UCSD-AML1 (cell line): Measurements from ENCODE around the gene KRT82.

Experiments used
- DNase-seq: peaks from one replicate; lab custom pipeline; 2025; ENCODE audit not compliant: unreplicated experiment; lab: John Stamatoyannopoulos, UW

The KRT82 gene

DNA sequence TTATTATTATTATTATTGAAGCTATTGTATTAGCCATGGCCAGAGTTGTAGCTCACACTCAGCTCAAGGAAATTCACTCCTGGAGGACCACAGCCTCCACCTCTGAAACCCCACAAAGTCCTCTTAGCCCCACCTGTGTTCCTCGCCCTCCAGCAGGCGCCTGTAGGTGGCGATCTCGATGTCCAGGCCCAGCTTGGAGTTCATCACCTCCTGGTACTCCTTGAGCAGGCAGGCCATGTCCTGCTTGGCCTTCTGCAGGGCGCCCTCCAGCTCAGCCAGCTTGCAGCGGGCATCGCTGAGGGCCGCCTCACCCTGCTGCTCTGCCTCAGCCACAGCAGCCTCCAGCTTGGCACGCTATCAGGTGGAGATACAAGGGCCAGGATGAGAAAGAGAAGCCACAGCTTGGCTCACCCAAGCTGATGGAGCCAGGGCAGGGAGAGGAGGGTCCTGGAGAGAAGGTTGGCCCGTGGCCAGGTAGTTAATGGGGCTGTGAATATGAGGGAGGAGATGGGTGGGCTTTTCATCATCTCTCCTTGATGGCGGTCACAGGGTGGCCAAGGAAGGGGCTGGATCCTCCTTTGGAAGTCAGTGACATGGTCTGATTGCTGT is 43.9 kb downstream of the KRT82 start:
- no peak for DNase-seq

DNA sequence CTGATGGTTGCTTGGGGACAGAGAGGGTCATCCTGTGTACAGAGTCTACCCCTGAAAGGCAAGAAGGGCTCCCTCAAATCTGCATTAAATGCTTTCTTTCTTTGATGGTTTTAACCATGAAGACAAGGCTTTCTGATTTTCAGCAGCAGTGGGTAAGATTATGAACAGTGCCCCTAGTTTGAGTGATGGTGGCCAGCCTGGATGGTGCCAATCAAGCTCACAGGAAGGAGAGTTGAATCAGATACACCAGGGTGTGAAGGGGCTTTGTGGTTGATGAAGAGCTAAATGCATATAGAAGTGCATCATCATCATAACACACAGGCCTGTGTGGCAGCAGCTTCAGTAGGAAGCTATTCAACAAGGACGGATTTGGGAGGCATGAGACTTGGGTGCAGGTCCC is 44.6 kb downstream of the KRT82 start:
- no peak for DNase-seq

DNA sequence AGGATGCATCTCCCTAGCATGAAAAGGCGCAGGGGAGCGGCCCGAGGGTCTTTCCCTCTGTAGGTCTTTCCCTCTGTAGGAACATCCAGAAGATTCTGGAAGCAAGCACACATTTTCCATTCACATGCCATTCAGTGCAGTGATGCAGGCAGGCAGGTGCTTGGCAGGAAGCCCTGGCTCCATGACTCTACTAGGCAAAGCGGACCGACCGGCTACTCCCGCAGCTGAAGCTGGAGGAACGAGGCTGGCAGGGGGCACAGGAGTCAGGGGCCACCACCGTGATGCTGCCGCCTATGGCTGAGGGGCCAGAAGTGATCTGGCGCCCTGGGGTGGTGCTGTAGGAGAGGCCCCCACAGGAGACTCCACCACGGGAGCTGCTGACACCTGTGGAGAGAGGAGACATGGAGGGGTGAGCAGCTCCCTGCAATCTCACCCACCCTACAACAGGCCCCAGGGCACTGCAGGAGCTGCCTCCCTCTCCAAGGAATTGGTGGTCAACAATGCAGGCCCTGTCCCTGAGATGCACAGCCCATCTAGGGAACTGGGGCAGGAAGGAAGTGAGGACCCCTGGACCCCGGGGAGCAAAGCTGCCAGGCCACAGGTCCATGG is 45.4 kb downstream of the KRT82 start:
- DNase-seq, result no peak

DNA sequence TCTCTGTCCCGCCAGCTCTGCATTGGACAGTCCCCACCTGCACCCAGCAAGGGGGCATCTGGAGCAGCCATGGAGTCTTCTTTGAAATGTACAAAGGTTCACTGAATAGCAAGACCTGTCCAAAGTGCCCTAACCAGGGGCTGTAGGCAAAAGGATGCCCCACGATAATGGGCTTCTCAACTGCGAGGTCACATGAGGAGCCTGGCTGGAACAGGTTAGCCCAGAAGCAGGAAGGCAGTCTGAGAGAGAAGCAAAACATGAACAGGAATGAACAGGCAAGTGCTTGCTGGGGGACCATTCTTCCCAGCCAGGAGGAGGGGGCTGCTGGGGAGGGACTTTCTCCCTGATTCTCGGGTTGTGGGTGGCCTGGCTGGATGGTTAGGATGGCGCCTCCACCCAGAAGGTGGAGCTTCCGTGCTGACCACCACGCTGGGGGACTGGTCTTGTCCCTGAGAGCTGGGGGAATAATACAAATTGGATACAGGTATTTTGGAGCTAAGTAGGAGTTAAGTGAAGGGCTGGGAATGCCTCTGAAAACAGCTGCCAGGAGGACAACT is 46.0 kb downstream of the KRT82 start:
- no peak for DNase-seq

DNA sequence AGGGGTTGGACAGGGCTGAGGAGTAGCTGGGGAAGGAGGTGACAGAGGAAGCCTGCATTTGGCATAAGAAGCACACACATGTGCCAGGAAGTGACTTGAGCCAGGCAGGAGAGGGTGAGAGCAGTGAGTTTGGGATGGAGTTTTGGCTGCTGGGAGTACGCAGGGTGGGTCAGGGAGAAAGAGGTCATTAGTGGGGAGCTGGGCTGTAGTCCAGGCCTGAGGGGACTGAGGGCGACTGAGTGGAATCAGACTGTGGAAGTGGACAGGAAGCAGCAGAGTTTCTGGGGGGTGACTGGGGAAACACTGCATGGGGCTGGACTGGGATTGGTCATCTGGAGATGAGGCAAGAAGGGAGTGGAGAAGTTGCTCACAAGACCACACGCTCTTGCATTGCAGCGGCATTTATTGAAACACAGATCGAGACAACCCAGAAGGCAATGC is 46.5 kb downstream of the KRT82 start:
- no peak for DNase-seq

DNA sequence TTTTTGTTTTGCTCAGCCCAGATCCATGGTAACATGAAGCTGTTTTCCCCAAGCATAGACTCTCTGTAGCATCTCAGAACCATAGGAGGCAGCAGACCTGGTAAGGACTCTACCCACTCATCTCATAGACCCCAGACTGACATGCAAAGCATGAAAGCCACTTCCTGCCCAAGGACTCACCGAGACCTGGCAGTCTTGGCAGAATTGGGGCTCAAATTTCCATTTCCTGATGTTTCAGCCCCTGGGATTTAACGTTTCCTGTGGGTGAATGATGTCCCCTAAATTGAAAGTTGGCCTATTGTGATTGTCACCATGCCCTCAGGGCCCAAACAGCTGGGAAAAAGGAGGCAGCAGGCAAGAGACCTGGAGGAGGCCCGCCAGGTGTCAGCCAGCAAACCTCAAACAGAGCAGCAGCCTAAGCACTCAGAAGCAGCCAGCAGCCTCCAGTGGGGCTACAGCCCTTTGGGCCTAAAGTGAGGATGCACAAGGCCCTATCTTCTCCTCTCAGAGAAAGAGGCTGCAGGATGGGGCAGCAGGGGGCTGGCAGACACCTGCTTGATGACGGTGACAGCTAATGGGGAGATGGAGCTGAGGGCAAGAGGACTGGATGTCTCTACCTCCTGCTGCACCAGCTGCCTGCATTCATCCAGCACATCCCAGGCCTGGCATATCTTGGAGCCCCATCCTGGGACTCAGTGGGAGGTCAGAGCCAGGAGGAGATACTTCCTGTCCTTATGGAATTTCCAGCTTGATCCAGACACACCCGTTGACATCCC is 47.4 kb downstream of the KRT82 start:
- DNase-seq, result no peak

DNA sequence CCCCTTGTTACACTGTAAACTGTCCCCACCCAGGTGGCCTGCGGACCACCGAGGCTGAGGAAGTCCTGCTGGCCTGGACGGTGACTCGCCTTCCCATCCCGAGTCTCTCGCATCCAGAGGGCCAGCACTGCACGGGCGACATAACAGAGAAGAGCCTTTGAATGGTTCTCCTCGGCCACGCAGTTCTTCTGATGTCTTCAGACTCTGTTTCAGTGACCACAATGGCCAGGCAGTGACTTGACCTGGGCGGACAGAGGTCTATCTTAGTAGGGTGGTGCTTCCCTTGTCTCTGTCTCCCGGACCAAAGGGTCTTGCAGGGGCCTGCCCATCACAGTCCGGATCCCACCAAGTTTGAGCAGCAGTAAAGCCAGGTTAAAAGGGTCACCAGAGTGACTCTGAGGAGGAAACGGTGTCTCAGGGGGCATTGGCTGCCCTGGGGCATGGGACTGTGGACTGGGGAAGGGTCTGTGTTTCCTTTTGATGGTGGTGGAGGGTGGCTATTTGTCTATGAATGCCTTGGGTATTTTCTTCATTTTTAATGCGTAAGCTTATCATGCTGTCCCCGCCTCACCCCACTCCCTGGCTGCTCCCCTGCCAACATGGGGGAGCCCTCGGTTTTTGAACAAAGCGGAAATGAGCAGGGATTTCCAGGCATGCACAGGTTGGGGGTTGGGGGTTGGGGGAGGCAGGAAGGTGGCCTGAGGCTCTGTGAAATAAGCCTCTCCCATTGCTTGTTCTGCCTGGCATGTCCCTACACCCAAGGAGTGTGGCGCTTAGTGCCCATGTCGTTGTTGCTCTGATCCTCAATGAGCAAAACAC is 49.2 kb downstream of the KRT82 start:
- no peak for DNase-seq

DNA sequence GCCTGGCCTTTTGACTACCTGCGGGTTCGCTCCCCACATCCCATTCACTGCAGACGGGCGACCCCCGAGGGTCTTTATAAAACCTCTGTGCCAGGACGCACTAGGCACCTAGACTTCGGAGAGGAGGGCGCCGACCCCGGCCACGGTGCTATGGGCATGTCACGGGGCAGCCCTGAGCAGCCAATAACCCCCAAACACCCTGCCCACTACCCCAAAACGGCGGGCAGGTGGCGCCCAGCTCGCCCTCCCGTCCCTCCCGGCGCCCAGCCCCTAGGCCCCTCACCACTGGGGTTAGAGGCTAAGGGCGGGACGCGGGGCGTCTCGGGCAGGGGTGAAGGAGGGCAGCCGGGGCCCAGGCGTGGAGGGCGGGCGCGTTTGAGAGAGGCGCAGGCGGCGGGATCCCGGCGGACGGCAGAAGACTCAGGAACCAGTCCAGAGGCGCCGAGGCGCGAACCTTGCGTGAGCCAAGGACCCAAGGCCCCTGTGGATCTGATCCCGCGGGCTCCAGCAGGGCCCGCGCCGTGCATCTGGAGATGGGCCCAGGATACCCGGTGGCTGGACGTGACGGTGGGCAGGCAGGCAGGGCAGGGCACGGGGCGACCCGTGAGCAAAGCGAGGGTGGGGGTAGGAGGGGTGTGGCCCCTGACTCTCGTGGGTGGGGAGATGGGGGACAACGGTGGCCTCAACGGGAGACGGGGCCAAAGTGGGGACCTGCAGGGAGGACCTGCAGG is 49.9 kb downstream of the KRT82 start:
- no peak for DNase-seq

DNA sequence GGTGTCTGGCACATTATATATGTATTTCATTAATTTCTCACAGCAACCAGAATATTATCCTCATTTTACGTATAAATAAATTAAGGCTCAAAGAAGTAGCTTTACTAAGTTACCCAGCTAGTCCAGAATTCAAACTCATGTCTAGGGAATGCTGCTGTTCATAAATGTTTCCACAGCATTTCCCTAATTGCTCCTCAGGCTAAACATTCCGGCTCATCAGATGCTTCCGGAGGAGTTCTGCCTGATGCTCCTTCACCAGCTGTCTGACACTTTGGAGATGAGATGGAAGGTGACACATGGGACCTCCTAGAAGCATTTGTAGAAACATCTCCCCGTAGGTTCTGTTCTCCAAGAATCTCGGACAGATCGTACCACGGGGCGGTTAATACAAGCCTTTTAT is 51.0 kb downstream of the KRT82 start:
- DNase-seq, result no peak

DNA sequence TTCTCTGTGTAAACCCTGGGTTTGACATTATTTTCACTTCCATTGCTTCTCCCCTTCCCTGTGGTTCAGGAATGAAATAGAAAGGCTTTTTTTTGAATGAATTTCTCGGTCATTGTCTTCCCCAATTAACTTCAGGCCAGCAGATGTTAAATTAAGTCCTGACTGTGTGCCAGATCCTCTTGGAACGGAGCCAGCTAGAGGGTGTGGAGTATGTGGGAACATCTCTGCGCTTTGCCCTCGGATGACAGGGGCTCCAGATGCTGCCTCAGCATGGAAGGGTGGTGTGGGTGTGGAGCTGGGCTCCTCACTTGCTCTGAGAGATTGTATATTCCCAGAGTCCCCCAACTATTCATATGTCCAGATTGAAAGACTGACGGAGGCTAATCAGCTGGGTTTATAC is 51.9 kb downstream of the KRT82 start:
- no peak for DNase-seq

DNA sequence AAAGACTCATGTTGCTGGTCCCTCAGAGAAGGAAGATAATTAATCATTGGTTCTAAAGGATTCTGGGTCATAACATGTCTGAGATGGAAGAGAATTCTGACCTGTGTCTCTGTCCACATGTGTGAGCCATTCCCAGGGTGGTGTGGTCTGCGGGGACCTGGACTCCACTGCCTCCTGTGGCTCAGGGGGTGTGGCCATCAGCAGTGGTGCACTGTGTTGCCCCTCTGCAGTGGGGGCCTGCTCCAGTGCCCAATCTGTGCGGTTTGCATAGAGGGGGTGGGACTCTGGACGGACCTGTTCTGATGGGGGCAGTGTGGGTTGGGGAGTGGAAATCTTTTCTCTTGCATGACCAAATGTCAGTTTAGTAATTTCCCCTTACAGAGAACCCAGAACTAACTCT is 52.4 kb downstream of the KRT82 start:
- DNase-seq, result no peak

DNA sequence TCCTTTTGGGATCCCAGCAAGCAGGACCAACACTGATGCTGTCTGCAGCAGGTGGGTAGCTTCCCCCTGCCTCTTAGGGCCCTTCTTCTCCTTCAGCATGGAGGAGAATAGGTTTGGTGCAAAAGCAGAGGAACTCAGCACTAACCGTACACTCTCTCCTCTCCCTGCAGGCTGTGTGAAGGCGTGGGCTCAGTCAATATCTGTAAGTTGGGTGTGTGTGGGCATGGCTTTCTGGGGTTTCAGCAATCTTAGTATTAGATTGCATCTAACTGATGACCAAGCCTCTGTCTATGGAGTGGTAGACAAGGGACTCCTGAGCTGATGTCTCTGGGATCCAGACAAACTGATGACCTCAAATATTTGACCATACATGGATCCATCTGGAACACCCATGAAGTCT is 53.2 kb downstream of the KRT82 start:
- no peak for DNase-seq

DNA sequence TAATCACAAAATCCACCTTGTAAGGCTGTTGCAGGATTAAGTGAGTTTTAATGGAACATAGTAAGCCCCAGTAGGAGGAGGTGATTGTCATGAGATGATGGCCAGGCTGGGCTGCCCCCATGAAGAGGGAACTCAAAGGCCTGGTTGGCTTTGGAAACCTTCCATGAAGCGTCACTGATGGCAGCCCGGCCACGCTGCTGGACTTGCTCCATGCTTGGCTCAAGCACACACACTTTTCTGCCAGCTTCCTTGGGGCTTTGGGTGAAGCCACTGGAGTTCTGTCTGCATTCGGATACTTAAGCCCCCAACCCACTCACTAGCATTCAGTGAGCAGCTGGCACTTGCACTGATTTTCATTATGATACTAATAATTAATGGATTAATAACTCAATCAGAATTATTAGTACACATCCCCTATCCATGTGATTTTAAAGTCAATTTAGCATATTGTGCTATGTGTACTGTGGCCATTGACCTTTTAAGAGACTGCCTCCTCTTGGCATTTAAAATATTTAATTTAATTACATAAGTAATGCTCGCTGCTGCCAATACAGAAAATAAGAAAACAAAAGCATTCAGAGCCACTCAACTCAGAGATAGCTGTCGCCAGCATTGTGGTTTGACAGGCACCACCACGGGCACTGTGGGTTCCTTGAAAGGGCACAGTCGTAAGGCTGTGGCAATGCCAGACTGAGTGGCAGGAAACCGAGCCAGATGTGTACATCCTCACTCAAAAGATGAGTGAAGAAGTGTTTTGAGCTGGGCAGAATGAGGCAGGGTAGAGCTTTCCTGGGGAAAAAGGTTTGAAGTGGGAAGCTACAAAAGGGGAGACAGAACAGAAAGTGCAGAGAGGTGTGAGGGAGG is 54.7 kb downstream of the KRT82 start:
- DNase-seq, result no peak

DNA sequence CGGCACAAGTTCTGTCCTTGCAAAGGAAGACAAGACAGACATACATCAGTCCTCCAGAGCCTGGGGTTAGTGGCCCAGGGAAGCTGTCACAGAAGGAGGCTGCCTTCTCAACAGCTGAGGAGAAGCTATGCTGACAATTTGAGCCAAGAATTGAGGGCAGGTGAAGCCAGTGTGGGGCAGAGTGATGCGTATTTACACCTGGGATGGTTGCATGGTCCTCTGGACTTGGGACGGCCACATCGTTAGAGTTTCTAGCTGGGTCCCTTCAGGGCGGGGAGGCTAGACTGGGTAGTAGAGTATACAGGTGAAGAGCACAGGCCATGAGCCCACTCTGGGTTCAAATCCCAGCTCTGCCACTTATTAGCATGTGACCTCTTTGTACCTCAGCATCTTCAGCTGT is 55.3 kb downstream of the KRT82 start:
- no peak for DNase-seq

DNA sequence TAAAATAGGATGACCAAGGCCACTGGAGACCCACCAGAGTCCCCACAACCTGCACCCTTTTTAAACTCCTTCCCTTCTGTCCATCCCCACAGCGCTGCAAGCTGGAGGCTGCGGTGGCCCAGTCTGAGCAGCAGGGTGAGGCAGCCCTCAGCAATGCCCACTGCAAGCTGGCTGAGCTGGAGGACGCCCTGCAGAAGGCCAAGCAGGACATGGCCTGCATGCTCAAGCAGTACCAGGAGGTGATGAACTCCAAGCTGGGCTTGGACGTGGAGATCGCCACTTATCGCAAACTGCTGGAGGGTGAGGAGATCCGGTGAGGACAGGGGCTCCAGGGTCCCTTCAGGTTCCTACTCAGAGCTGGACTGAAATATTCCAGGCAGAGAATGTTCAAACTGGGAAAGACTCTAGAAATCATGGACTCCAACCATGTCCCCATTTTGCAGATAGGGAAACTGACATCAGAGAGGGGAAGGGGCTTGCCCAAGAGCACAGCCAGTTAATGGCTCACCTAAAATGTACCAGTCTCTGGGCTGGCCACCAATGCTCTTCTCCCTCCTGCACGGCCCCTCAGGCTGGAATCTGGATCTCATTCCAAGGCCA is 56.0 kb downstream of the KRT82 start:
- DNase-seq, result no peak

DNA sequence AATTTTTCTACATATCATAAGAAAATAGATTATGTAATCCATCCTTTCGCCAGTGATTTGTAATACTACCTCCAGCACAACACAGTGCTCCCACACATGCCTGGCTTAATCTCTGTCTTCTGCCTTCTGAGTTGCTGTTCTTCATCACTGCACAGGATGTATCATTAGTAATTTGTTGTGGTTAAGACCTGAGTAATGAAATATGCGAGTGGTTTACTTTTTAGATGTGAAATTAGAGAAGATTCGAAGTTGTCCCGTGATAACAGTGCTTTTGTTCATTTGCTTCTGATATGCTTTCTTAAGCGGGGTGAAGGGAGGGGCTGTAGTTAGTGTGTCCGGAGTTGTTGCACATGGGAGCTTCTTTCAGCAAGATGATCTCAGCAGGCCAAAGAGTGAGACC is 56.9 kb downstream of the KRT82 start:
- no peak for DNase-seq

DNA sequence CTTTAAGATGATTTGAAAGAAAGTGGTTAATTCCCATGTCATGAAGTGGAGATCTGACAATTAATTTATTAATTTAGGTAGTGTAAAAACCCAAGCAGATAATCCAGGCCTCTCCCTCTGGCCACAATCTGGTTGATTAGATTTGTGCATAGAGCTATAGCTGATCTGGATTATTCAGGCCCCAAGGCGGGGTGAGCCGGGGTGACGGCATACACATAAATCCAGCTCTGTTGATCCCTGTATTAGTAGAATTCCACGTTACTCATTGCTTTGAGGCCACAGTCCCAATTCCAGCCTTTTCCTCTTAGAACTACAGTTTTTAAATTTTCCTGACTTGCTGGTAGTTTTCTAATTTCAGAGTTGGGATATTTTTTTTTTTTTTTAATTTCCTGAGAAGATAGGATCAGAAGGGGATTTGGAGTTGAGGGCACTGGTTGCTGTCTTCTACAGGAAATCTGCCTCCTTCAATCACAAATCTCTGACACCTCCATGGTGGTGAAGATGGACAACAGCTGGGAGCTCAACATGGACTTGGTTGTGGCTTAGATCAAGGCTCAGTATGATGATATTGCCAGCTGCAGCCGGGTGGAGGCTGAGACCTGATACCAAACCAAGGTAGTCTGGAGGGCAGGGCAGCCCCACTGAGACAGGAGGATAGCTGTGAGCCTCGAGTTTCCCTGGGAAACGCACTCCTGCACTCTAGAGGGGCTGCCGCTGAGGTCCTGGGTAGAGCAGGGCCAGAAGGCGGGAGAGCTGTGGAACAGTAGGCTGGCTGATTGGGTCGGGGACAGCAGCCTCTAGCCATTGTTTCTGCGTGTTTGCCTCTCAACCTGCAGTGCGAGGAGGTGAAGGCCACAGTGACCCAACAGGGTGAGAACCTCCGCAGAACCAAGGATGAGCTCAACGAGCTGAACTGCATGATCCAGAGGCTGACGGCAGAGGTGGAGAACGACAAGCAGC is 58.3 kb downstream of the KRT82 start:
- DNase-seq, result no peak

DNA sequence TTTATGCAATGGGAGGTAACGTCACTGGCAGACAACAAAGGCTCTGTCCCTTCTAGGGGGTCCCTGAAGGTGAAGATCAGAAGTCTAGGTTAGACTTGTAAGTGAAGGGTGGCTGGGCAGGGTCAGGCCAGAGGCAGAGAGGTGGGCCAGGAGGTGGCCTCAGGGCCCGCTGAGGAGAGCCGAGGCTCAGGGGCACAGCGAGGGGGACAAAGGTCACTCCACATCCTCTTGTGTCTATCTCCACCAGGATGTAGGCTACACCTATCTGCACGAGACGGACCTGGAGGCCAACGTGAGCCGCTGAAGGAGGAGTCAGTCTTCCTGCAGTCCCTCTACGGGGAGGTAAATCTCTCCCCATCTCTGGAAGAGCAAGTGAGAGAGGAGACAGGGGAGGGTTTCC is 59.1 kb downstream of the KRT82 start:
- DNase-seq, result no peak
